Ascending aorta (tissue), 2 donors: Measurements from ENCODE around the gene SRGN. TPM values are rescaled to one million over a fixed set of nuclear protein-coding genes. Genes with fewer than 3 reads are reported as not detected.

Experiments used
- DNase-seq, 2 donors: peaks; one replicate each; pipeline ENCODE4 v3.0.0-alpha.2; 2019; ENCODE audit warnings: low spot score in 2 of 2
- H3K27ac ChIP-seq, 2 donors: fragments of 200-600 bp; sonication (generic); one replicate each; pipeline ENCODE4 v1.5.1; 2016 to 2017; ENCODE audit warnings: mild to moderate bottlenecking in 1 of 2
- H3K27me3 ChIP-seq: fragments of 200-600 bp; sonication (generic); one replicate; pipeline ENCODE4 v1.5.1; 2017
- H3K36me3 ChIP-seq, 2 donors: fragments of 200-600 bp; sonication (generic); one replicate each; pipeline ENCODE4 v1.5.1; 2016
- H3K4me1 ChIP-seq, 2 donors: fragments of 200-600 bp; sonication (generic); one replicate each; pipeline ENCODE4 v1.5.1; 2016 to 2017; ENCODE audit warnings: mild to moderate bottlenecking in 1 of 2
- H3K4me3 ChIP-seq, 2 donors: fragments of 200-600 bp; sonication (generic); one replicate each; pipeline ENCODE4 v1.5.1; 2016 to 2017; ENCODE audit warnings: mild to moderate bottlenecking in 1 of 2
- H3K9me3 ChIP-seq, 2 donors: fragments of 200-600 bp; sonication (generic); one replicate each; pipeline ENCODE4 v1.5.1; 2016
- CTCF ChIP-seq, 3 experiments: fragments of 200-600 bp in 2 of 3; fragments of 450-650 bp in 1 of 3; sonication (generic) in 2 of 3; IDR thresholded peaks; one replicate each; pipeline ENCODE4 v1.5.1; 2016 to 2019; ENCODE audit warnings: antibody characterized with exemption in 3 of 3, mild to moderate bottlenecking in 1 of 3, moderate library complexity in 1 of 3
- intact Hi-C: fragments of 100-400 bp; cut with DNase I; formaldehyde crosslinking; loops from one replicate; pipeline ENCODE4 v1.15.1; 2023
- total RNA-seq: library from RNA; depleted of rRNA; stranded (reverse); fragments of >200 nt; gene quantifications from one replicate; pipeline ENCODE4 v1.1.0, GENCODE V29; 2016

The SRGN gene
- total RNA-seq, 1 donor from 2014 or later: 155 TPM

GRCh38 chr10:69123306-69123746, 35.4 kb downstream of the SRGN start:
- H3K9me3 ChIP-seq: no peaks in the 10 kb centered on the region
- DNase-seq: no peak
- H3K4me3 ChIP-seq: peak overlapping the region; percentile 92 to 96
- peak overlapping the region; percentile 98 to 99 for H3K27ac ChIP-seq
- no peaks in the 10 kb centered on the region for H3K27me3 ChIP-seq
- H3K36me3 ChIP-seq: no peaks in the 10 kb centered on the region
- H3K4me1 ChIP-seq: peaks cover 0 to 17% of the 10 kb centered on the region in 2 donors
- intact Hi-C loops: loop anchor here (1.0 to 5.0 kb wide), 7 partner anchors 35 to 401 kb away; partner anchors contain the start of genes CCAR1, DDX50 and SRGN
- peak in 1 of 3 experiments; percentile 31 for TF ChIP-seq CTCF (IDR thresholded peaks at IDR 0.05)

GRCh38 chr10:69123747-69124562, 36.1 kb downstream of the SRGN start, which contains the start of gene VPS26A:
VPS26A (plus strand) TSS chr10:69124178; CDS start chr10:69124278, 100 bp downstream.
- intact Hi-C loops: loop anchor here (1.0 to 5.0 kb wide), 8 partner anchors 35 to 402 kb away; partner anchors contain the start of genes CCAR1, DDX50 and SRGN
- peak; percentile 96 to 99 for DNase-seq

GRCh38 chr10:69124563-69125268, 36.8 kb downstream of the SRGN start:
- H3K9me3 ChIP-seq: no peaks in the 10 kb centered on the region
- no peak for TF ChIP-seq CTCF (IDR thresholded peaks at IDR 0.05)
- intact Hi-C loops: loop anchor here (2.0 to 5.0 kb wide), 4 partner anchors 64 to 402 kb away; partner anchors contain the start of genes CCAR1 and DDX50
- peak overlapping the region; percentile 98 to 99 for H3K27ac ChIP-seq
- DNase-seq: no peak
- peaks cover 0 to 19% of the 10 kb centered on the region in 2 donors for H3K4me1 ChIP-seq
- peak overlapping the region; percentile 92 to 96 for H3K4me3 ChIP-seq
- H3K27me3 ChIP-seq: no peaks in the 10 kb centered on the region
- H3K36me3 ChIP-seq: no peaks in the 10 kb centered on the region

More at GRCh38 chr10:69123747-69124562, 36.1 kb downstream of the SRGN start, which contains the start of gene VPS26A:
- no peaks in the 10 kb centered on the region for H3K27me3 ChIP-seq
- peak within 1 kb of the TSS; percentile 92 to 96 for H3K4me3 ChIP-seq
- peak within 1 kb of the TSS; percentile 98 to 99 for H3K27ac ChIP-seq
- TF ChIP-seq CTCF (IDR thresholded peaks at IDR 0.05): peak in 1 of 3 experiments; percentile 37
- no peaks in the 10 kb centered on the region for H3K9me3 ChIP-seq
- H3K36me3 ChIP-seq: no peaks in the 10 kb centered on the region
- H3K4me1 ChIP-seq: peaks cover 0 to 17% of the 10 kb centered on the region in 2 donors

GRCh38 chr10:69125554-69125953, 37.7 kb downstream of the SRGN start:
- Histone ChIP-seq H3K36me3 (no peaks in the 10 kb centered on the region), H3K4me3 (peak overlapping the region; percentile 92 to 96), H3K4me1 (peaks cover 0 to 19% of the 10 kb centered on the region in 2 donors), H3K27ac (peak overlapping the region in 1 of 2 donors; percentile 99), H3K9me3 (no peaks in the 10 kb centered on the region), H3K27me3 (no peaks in the 10 kb centered on the region)
- intact Hi-C loops: loop anchor here (2.0 kb wide), 1 partner anchor 65 kb away; no protein-coding TSS in a partner anchor
- no peak for TF ChIP-seq CTCF (IDR thresholded peaks at IDR 0.05)
- DNase-seq: no peak

GRCh38 chr10:69130251-69130650, 42.3 kb downstream of the SRGN start:
- intact Hi-C loops: no loop called here
- Histone ChIP-seq H3K4me1 (peaks cover 0 to 12% of the 10 kb centered on the region in 2 donors), H3K27me3 (no peaks in the 10 kb centered on the region), H3K9me3 (no peaks in the 10 kb centered on the region), H3K36me3 (peaks cover 0 to 20% of the 10 kb centered on the region in 2 donors), H3K27ac (no peak overlapping the region), H3K4me3 (no peak overlapping the region)
- TF ChIP-seq CTCF (IDR thresholded peaks at IDR 0.05): no peak
- no peak for DNase-seq
